K562 (cell line): ENCODE results near the gene PCDHGB5.
"Not testable (repeated sequence)": the region's sequence is repeated elsewhere in the genome, so short reads cannot be mapped to it uniquely, and the experiment has no call there.

ENCODE experiments used
- CBX8 ChIP-seq: fragments of 200-600 bp; sonication (generic); IDR thresholded peaks from 2 replicates; pipeline ENCODE4 v1.6.1; 2012; ENCODE audit warnings: borderline replicate concordance, mixed run types, low read depth, mild to moderate bottlenecking, moderate library complexity, mixed read lengths, low read length, control low read depth, inconsistent platforms; ENCODE audit not compliant: poor library complexity, severe bottlenecking; ENCODE audit errors: extremely low read depth
- EZH2 ChIP-seq: IDR thresholded peaks from 2 replicates; pipeline ENCODE4 v1.6.1; 2012; ENCODE audit warnings: low read depth, mild to moderate bottlenecking, inconsistent platforms, low read length, borderline replicate concordance
- JUNB ChIP-seq: fragments of 450-650 bp; formaldehyde crosslinking; conservative IDR thresholded peaks from 2 replicates; pipeline ENCODE4 v1.4.0; 2020; ENCODE audit warnings: mild to moderate bottlenecking

DNA sequence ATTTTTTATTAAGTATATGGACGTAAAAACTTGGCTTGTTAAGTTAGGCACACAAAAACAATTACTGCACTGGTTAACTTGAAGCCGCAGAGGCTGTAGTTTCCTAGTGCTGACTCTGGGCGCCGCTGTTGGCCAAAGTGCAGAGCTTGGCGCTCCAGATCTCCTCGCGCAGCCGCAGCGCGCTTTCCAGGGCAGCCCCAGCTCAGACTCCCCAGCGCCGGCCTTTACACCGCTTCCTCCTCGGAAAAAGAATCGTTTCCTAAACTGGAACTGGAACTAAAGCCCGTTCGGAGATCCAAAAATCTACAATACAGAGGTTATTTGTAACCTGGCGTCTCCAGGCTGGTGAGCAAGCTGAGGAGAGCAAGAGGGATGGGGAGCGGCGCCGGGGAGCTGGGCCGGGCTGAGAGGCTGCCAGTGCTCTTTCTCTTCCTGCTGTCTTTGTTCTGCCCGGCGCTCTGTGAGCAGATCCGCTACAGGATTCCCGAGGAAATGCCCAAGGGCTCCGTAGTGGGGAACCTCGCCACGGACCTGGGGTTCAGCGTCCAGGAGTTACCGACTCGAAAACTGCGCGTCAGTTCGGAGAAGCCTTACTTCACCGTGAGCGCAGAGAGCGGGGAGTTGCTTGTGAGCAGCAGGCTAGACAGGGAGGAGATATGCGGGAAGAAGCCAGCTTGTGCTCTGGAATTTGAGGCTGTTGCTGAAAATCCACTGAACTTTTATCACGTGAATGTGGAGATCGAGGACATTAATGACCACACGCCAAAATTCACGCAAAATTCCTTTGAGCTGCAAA is at the start of gene PCDHGB5:
- not testable (repeated sequence) for TF ChIP-seq EZH2; CBX8; JUNB (CRISPR knock-in tag)
